Uterus (tissue), 2 donors: ENCODE results near the gene TMC7.

ENCODE experiments used
- CTCF ChIP-seq, 4 experiments: fragments of 200-600 bp in 2 of 4; fragments of 450-650 bp in 2 of 4; sonication (generic) in 2 of 4; IDR thresholded peaks; one replicate each; pipeline ENCODE4 v1.5.1; 2016 to 2019; ENCODE audit warnings: antibody characterized with exemption in 4 of 4, mild to moderate bottlenecking in 2 of 4, moderate library complexity in 1 of 4
- POLR2A ChIP-seq, 2 donors: fragments of 450-650 bp; IDR thresholded peaks; one replicate each; pipeline ENCODE4 v1.6.1; 2016; ENCODE audit warnings: antibody characterized with exemption in 2 of 2, mild to moderate bottlenecking in 1 of 2, moderate library complexity in 1 of 2

- TF ChIP-seq CTCF (IDR thresholded peaks at IDR 0.05) (no peak), POLR2A (IDR thresholded peaks at IDR 0.05) (no peak)
These were observed 118.6 kb downstream of the TMC7 start for GRCh38 chr16:19102187-19102872.
